ENCODE results near the gene PLET1. TPM values are rescaled to one million over a fixed set of nuclear protein-coding genes. Genes with fewer than 3 reads are reported as not detected.

PLET1 gene
- total and polyA plus RNA-seq, 9 of the 15 experiments (the other 6 are each of a cell fraction or from before 2014, with no cell fraction given), result not detected

DNA sequence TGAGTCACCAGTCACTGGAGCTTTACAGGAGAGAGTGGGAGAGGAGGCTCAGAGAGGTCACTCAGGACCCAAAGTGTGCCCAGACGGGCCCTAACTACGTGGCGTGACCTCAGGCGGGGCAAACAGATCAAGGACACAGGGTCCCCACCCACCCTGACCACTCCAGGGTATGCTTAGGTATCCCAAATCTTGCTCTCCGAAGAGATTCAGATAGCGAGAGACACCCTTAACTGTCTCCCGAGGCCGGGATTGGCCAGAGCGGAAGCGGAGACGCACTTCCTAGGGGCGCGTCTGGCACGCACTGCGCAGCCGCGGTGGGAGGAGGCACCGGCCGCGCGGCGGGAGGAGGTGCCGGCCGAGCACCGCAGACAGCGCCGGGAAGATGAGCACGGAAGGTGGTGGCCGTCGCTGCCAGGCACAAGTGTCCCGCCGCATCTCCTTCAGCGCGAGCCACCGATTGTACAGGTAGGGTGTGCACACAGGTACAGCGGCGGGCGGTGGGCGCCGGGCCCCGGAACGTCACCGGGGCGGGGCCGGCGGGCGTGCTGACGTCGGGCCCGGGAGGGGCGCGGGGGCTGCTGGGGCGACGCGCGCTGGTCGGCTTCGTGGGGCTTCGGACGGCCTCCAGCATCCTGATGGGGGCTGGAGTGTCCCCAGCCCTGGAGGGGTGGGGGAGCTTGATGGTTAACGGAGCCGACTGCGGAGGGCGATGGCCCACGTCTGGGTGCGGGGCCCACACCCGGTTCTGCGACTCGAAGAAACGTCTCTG is 34.4 kb downstream of the PLET1 start, which contains the start of gene PTS (continued):
- TF ChIP-seq ETV5 (CRISPR knock-in tag; IDR thresholded peaks at IDR 0.05; ENCODE audit: low read depth) (no peak), ZNF175 (CRISPR knock-in tag; IDR thresholded peaks at IDR 0.05; ENCODE audit: low read depth) (no peak), TCF7L2 (IDR thresholded peaks at IDR 0.05; ENCODE audit: low read depth, low read length) (no peak), RBBP5 (IDR thresholded peaks at IDR 0.05; ENCODE audit: borderline replicate concordance, insufficient read depth, low read length, poor library complexity, severe bottlenecking) (peak; percentile 94), ZNF436 (CRISPR knock-in tag; IDR thresholded peaks at IDR 0.05) (no peak), CBX3 (IDR thresholded peaks at IDR 0.05; ENCODE audit: borderline replicate concordance in 1 of 2, low read length in 2 of 2) (peak in 1 of 2 experiments; percentile 19; a peak in 1 of 3 replicates), MAFK (IDR thresholded peaks at IDR 0.05; ENCODE audit: low read length) (no peak), ZNF830 (CRISPR knock-in tag; IDR thresholded peaks at IDR 0.05) (no peak), ZBTB1 (CRISPR knock-in tag; IDR thresholded peaks at IDR 0.05; ENCODE audit: borderline replicate concordance, low read depth) (no peak), NCOA1 (IDR thresholded peaks at IDR 0.05; ENCODE audit: low read depth) (no peak), RBM34 (IDR thresholded peaks at IDR 0.05; ENCODE audit: borderline replicate concordance, insufficient read depth, low read length) (no peak), MBD2 (IDR thresholded peaks at IDR 0.05; ENCODE audit: borderline replicate concordance, low read depth) (no peak), TEAD1 (CRISPR knock-in tag; IDR thresholded peaks at IDR 0.05) (0 out of 4 replicates have a peak, but pooled peaks of 1 of the 2 experiments have one; percentile 46), ZNF23 (CRISPR knock-in tag; IDR thresholded peaks at IDR 0.05) (no peak), ATF1 (CRISPR knock-in tag; IDR thresholded peaks at IDR 0.05) (no peak), ATF1 (tag; IDR thresholded peaks at IDR 0.05) (peak; percentile 97), NBN (IDR thresholded peaks at IDR 0.05; ENCODE audit: low read depth) (no peak), BRD4 (IDR thresholded peaks at IDR 0.05) (no peak), SRSF7 (optimal IDR thresholded peaks at IDR 0.05; ENCODE audit: low read depth, low read length) (no peak)
- TF ChIP-seq, protein P1, sequence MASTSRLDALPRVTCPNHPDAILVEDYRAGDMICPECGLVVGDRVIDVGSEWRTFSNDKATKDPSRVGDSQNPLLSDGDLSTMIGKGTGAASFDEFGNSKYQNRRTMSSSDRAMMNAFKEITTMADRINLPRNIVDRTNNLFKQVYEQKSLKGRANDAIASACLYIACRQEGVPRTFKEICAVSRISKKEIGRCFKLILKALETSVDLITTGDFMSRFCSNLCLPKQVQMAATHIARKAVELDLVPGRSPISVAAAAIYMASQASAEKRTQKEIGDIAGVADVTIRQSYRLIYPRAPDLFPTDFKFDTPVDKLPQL (IDR thresholded peaks at IDR 0.05; ENCODE audit: extremely low read depth, insufficient read length), result no peak
- TF ChIP-seq, protein P2, sequence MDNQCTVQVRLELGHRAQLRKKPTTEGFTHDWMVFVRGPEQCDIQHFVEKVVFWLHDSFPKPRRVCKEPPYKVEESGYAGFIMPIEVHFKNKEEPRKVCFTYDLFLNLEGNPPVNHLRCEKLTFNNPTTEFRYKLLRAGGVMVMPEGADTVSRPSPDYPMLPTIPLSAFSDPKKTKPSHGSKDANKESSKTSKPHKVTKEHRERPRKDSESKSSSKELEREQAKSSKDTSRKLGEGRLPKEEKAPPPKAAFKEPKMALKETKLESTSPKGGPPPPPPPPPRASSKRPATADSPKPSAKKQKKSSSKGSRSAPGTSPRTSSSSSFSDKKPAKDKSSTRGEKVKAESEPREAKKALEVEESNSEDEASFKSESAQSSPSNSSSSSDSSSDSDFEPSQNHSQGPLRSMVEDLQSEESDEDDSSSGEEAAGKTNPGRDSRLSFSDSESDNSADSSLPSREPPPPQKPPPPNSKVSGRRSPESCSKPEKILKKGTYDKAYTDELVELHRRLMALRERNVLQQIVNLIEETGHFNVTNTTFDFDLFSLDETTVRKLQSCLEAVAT (IDR thresholded peaks at IDR 0.05), result no peak
